A549 (cell line): Measurements from ENCODE around the gene MPC2. TPM values are rescaled to one million over a fixed set of nuclear protein-coding genes. Genes with fewer than 3 reads are reported as not detected.

Experiments used
- ATAC-seq, 2 experiments: fragments of 200-7000 bp in 1 of 2; fragments of >200 bp in 1 of 2; cut with Nextera tagmentation in 1 of 2; cut with Tn5 transposase in 1 of 2; 3 replicates each; pipeline versions ENCODE4 v1.8.0 to v1.9.1; 2018 to 2020; ENCODE audit warnings: mild to moderate bottlenecking in 1 of 2, moderate library complexity in 1 of 2
- CTCF ChIA-PET: fragments of 300-600 bp; sonication (Branson Sonifier 250); formaldehyde crosslinking; extraction: SDS; loops from one replicate; lab custom pipeline; 2021; ENCODE audit warnings: antibody characterized with exemption, inconsistent platforms; lab: Yijun Ruan, JAX
- POLR2A ChIA-PET: fragments of 350-600 bp; formaldehyde crosslinking; extraction: SDS; loops from one replicate; lab custom pipeline; 2021; ENCODE audit warnings: antibody characterized with exemption, inconsistent platforms; lab: Yijun Ruan, JAX
- DNase-seq, 2 experiments: peaks; one replicate each; pipeline versions ENCODE4 v3.0.0 to v3.0.0-alpha.2; 2011 to 2016; ENCODE audit warnings: low read depth in 1 of 2, low spot score in 1 of 2
- FAIRE-seq: peaks from 2 replicates; lab custom pipeline; 2011; peaks lifted over from hg19 to GRCh38; lab: Jason Lieb, UNC
- H3K27ac ChIP-seq, 2 experiments: fragments of >200 bp; sonication (Bioruptor Twin); formaldehyde crosslinking; 3 replicates each; pipeline ENCODE4 v1.5.1; 2016 to 2017
- H3K4me1 ChIP-seq: fragments of >200 bp; sonication (Bioruptor Twin); formaldehyde crosslinking; 3 replicates; pipeline ENCODE4 v1.6.1; 2016
- H3K4me2 ChIP-seq: fragments of >200 bp; sonication (Bioruptor Twin); formaldehyde crosslinking; 3 replicates; pipeline ENCODE4 v1.6.1; 2016
- H3K4me3 ChIP-seq: fragments of >200 bp; sonication (Bioruptor Twin); formaldehyde crosslinking; 3 replicates; pipeline ENCODE4 v1.5.1; 2016
- H3K9me3 ChIP-seq: fragments of >200 bp; sonication (Bioruptor Twin); formaldehyde crosslinking; 3 replicates; pipeline ENCODE4 v1.6.1; 2016
- ATOH8 ChIP-seq: fragments of 250-450 bp; sonication (Bioruptor Pico); IDR thresholded peaks from 2 replicates; pipeline ENCODE4 v1.5.0; 2020; ENCODE audit warnings: low read depth, mild to moderate bottlenecking, moderate library complexity
- BHLHE40 ChIP-seq: IDR thresholded peaks from 2 replicates; pipeline ENCODE4 v1.6.1; 2012; ENCODE audit warnings: low read depth, low read length, inconsistent platforms
- CBX2 ChIP-seq: fragments of 200-600 bp; sonication (generic); IDR thresholded peaks from 2 replicates; pipeline ENCODE4 v1.6.1; 2016; ENCODE audit warnings: low read depth, mild to moderate bottlenecking, borderline replicate concordance
- CBX8 ChIP-seq: fragments of 200-600 bp; sonication (generic); IDR thresholded peaks from 2 replicates; pipeline ENCODE4 v1.6.1; 2016
- CEBPB ChIP-seq, 2 experiments: fragments of >200 bp in 1 of 2; sonication (Bioruptor Twin) in 1 of 2; formaldehyde crosslinking in 1 of 2; IDR thresholded peaks; 2 replicates each; pipeline ENCODE4 v1.6.1; 2012 to 2016
- EHF ChIP-seq: fragments of 250-450 bp; sonication (Bioruptor Pico); IDR thresholded peaks from 2 replicates; pipeline ENCODE4 v1.5.0; 2020; ENCODE audit warnings: mild to moderate bottlenecking
- EHMT2 ChIP-seq: fragments of 200-600 bp; sonication (generic); IDR thresholded peaks from 2 replicates; pipeline ENCODE4 v1.6.1; 2016; ENCODE audit warnings: antibody characterized with exemption, low read depth, mild to moderate bottlenecking, moderate library complexity
- EP300 ChIP-seq, 2 experiments: fragments of >200 bp; sonication (Bioruptor Twin); formaldehyde crosslinking; IDR thresholded peaks; 2 replicates in 1 of 2; 3 replicates in 1 of 2; pipeline ENCODE4 v1.6.1; 2016 to 2017
- FOSB ChIP-seq: fragments of 250-450 bp; sonication (Bioruptor Pico); IDR thresholded peaks from 2 replicates; pipeline ENCODE4 v1.5.0; 2020; ENCODE audit warnings: mild to moderate bottlenecking, moderate library complexity
- FOSL2 ChIP-seq, 2 experiments: fragments of 450-650 bp in 1 of 2; fragments of >200 bp in 1 of 2; sonication (Bioruptor Twin) in 1 of 2; formaldehyde crosslinking; IDR thresholded peaks; 2 replicates each; pipeline versions ENCODE4 v1.5.0 to v1.6.1; 2016 to 2020; ENCODE audit warnings: mild to moderate bottlenecking in 1 of 2, moderate library complexity in 1 of 2
- FOXS1 ChIP-seq: fragments of 250-450 bp; sonication (Bioruptor Pico); IDR thresholded peaks from 2 replicates; pipeline ENCODE4 v1.5.0; 2020; ENCODE audit warnings: mild to moderate bottlenecking, moderate library complexity
- HDAC2 ChIP-seq: fragments of 200-600 bp; sonication (generic); IDR thresholded peaks from 2 replicates; pipeline ENCODE4 v1.6.1; 2016
- HMGXB4 ChIP-seq: fragments of 250-450 bp; sonication (Bioruptor Pico); IDR thresholded peaks from 2 replicates; pipeline ENCODE4 v1.5.0; 2021; ENCODE audit warnings: mild to moderate bottlenecking, moderate library complexity, borderline replicate concordance
- HOXA7 ChIP-seq: fragments of 250-450 bp; sonication (Bioruptor Pico); IDR thresholded peaks from 2 replicates; pipeline ENCODE4 v1.5.0; 2020; ENCODE audit warnings: mild to moderate bottlenecking, moderate library complexity
- HOXB13 ChIP-seq: fragments of 250-450 bp; sonication (Bioruptor Pico); IDR thresholded peaks from 2 replicates; pipeline ENCODE4 v1.5.0; 2020; ENCODE audit warnings: low read depth, mild to moderate bottlenecking, moderate library complexity
- JUN ChIP-seq, 2 experiments: fragments of >200 bp; sonication (Bioruptor Twin); formaldehyde crosslinking; IDR thresholded peaks; 2 replicates in 1 of 2; 3 replicates in 1 of 2; pipeline ENCODE4 v1.6.1; 2016 to 2017
- JUNB ChIP-seq: fragments of >200 bp; sonication (Bioruptor Twin); formaldehyde crosslinking; IDR thresholded peaks from 2 replicates; pipeline ENCODE4 v1.6.1; 2016
- MAZ ChIP-seq: fragments of 150-350 bp; IDR thresholded peaks from 2 replicates; pipeline ENCODE4 v1.6.1; 2014; ENCODE audit warnings: antibody characterized with exemption, low read depth, low read length, borderline replicate concordance
- NPAS2 ChIP-seq: fragments of 250-450 bp; sonication (Bioruptor Pico); IDR thresholded peaks from 2 replicates; pipeline ENCODE4 v1.8.0; 2022; ENCODE audit warnings: mild to moderate bottlenecking, moderate library complexity, borderline replicate concordance
- POLR2AphosphoS2 ChIP-seq: conservative IDR thresholded peaks from 2 replicates; pipeline ENCODE4 v1.6.1; 2012; ENCODE audit warnings: low read length, improper control_type of control experiment, inconsistent platforms
- RAD21 ChIP-seq, 2 experiments: fragments of >200 bp in 1 of 2; sonication (Bioruptor Twin) in 1 of 2; formaldehyde crosslinking in 1 of 2; IDR thresholded peaks in 1 of 2; conservative IDR thresholded peaks in 1 of 2; 2 replicates in 1 of 2; 3 replicates in 1 of 2; pipeline ENCODE4 v1.6.1; 2012 to 2018; ENCODE audit warnings: inconsistent platforms in 1 of 2
- RARB ChIP-seq: fragments of 250-450 bp; sonication (Bioruptor Pico); IDR thresholded peaks from 2 replicates; pipeline ENCODE4 v1.8.0; 2021; ENCODE audit warnings: mild to moderate bottlenecking, moderate library complexity
- RCOR1 ChIP-seq: fragments of 150-350 bp; IDR thresholded peaks from 2 replicates; pipeline ENCODE4 v1.6.1; 2014; ENCODE audit warnings: antibody characterized with exemption, low read length, low read depth
- TP53 ChIP-seq: fragments of 250-450 bp; sonication (Bioruptor Pico); IDR thresholded peaks from 2 replicates; pipeline ENCODE4 v1.5.0; 2021; ENCODE audit warnings: mild to moderate bottlenecking, moderate library complexity
- ZC3H11A ChIP-seq: fragments of 450-650 bp; IDR thresholded peaks from 2 replicates; pipeline ENCODE4 v1.6.1; 2014; ENCODE audit warnings: antibody characterized with exemption, mild to moderate bottlenecking
- ZNF302 ChIP-seq: fragments of 250-450 bp; sonication (Bioruptor Pico); IDR thresholded peaks from 2 replicates; pipeline ENCODE4 v1.9.0; 2021; ENCODE audit warnings: inconsistent platforms, mild to moderate bottlenecking, moderate library complexity
- WGBS: methylation state at CpG from one replicate; pipeline ENCODE4 v1.1.6; 2017; ENCODE audit errors: missing lambda C conversion rate; 5-methylcytosine and 5-hydroxymethylcytosine counted together
- polyA plus RNA-seq, 4 experiments: library from polyadenylated mRNA; depleted of rRNA in 3 of 4; stranded (reverse); fragments of >200 nt; fragmentation: RNase III in 1 of 4; extraction: RNeasy Plus Mini Kit Qiagen cat#74134 plus additional on column Dnase treatment in 1 of 4; gene quantifications; 2 replicates in 3 of 4; 3 replicates in 1 of 4; pipeline ENCODE4 v1.2.3, GENCODE V29; 2011 to 2017
- TF ChIP-seq, protein P1 (sequence below): fragments of 450-650 bp; IDR thresholded peaks from 2 replicates; pipeline ENCODE4 v1.6.1; 2014; ENCODE audit warnings: antibody characterized with exemption

The MPC2 gene
- polyA plus RNA-seq, 2 of the 4 experiments (the other 2 are of a cell fraction): 53.0 to 120 TPM

DNA sequence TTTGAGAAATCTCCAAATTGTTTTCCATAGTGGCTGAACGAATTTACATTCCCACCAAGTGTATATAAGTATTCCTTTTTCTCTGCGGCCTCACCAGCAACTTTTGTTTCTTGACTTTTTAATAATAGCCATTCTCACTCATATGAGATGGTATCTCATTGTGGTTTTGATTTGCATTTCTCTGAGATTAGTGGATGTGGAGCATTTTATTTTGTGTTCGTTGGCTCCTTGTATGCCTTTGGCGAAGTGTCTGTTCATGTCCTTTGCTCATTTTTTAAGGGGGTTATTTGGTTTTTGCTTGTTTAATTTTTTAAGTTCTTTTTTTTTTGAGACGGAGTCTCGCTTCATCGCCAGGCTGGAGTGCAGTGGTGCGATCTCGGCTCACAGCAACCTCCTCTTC, 45.1 kb upstream of the MPC2 start:
- POLR2A ChIA-PET: no interaction called here
- no peak for TF ChIP-seq BHLHE40
- TF ChIP-seq MAZ: no peak
- no peak for TF ChIP-seq POLR2AphosphoS2
- TF ChIP-seq CBX2: no peak
- TF ChIP-seq JUNB: no peak
- no peak for TF ChIP-seq FOXS1
- TF ChIP-seq ZNF302 (CRISPR knock-in tag): no peak
- TF ChIP-seq ZC3H11A: no peak
- no peak for TF ChIP-seq HOXB13 (CRISPR knock-in tag)
- no peak for TF ChIP-seq CEBPB (IDR thresholded peaks at IDR 0.05)
- TF ChIP-seq RCOR1: no peak
- WGBS: 93% methylated on average over 9 of the region's 9 CpGs

DNA sequence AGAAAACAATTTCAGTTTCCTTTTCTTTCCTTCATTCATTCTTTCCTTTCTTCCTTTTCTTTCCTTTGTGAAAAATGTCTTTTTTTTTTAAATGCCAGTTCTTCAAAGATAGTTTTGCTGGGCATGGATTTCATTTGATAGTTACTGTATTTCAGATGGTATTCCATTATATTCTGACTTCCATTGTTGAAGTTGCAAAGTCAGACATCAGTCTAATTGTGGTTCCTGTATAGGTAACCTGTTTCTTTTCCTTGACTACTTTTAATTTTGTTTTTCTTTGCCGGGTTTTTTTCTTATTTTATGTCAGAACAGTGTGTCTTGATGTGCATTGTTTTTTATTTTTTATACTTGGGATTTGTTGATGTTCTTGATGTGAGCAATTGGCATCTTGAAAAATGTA, 40.4 kb upstream of the MPC2 start:
- 71% methylated on average over 1 of the region's 1 CpG for WGBS
- FAIRE-seq (no peak), DNase-seq (no peak), ATAC-seq (no peak)
- no peaks in the 10 kb centered on the region; the same call in 2 of the 3 replicates for H3K9me3 ChIP-seq
- POLR2A ChIA-PET: no interaction called here
- H3K27ac ChIP-seq: no peak overlapping the region
- CTCF ChIA-PET: no interaction called here
- no peak overlapping the region for H3K4me2 ChIP-seq
- H3K4me1 ChIP-seq: peaks cover 13% of the 10 kb centered on the region; the same call in 1 of the 3 replicates
- no peak overlapping the region for H3K4me3 ChIP-seq
- no peak for TF ChIP-seq EHMT2
- no peak for TF ChIP-seq EHF (CRISPR knock-in tag)
- TF ChIP-seq HOXA7 (CRISPR knock-in tag): no peak
- TF ChIP-seq ATOH8 (CRISPR knock-in tag): no peak
- no peak for TF ChIP-seq FOSB (CRISPR knock-in tag)
- TF ChIP-seq RARB (CRISPR knock-in tag): no peak
- TF ChIP-seq HDAC2: no peak
- TF ChIP-seq EP300 (IDR thresholded peaks at IDR 0.05): no peak
- TF ChIP-seq, protein P1, sequence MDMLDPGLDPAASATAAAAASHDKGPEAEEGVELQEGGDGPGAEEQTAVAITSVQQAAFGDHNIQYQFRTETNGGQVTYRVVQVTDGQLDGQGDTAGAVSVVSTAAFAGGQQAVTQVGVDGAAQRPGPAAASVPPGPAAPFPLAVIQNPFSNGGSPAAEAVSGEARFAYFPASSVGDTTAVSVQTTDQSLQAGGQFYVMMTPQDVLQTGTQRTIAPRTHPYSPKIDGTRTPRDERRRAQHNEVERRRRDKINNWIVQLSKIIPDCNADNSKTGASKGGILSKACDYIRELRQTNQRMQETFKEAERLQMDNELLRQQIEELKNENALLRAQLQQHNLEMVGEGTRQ: no peak
- no peak for TF ChIP-seq TP53 (CRISPR knock-in tag)
- TF ChIP-seq NPAS2: no peak
- no peak for TF ChIP-seq BHLHE40
- no peak for TF ChIP-seq FOSL2 (IDR thresholded peaks at IDR 0.05)
- TF ChIP-seq FOSL2 (CRISPR knock-in tag; IDR thresholded peaks at IDR 0.05): no peak
- no peak for TF ChIP-seq RAD21 (conservative IDR thresholded peaks at IDR 0.05 in 1 of 2, IDR thresholded peaks at IDR 0.05 in 1 of 2)
- TF ChIP-seq JUNB: no peak
- no peak for TF ChIP-seq CBX2
- TF ChIP-seq JUN (IDR thresholded peaks at IDR 0.05): no peak
- no peak for TF ChIP-seq RCOR1
- no peak for TF ChIP-seq CBX8

More for the DNA sequence above, 45.1 kb upstream of the MPC2 start:
- H3K27ac ChIP-seq: no peak overlapping the region
- no peak for ATAC-seq
- FAIRE-seq: no peak
- H3K4me2 ChIP-seq: no peak overlapping the region
- no peak for DNase-seq
- peaks cover 5% of the 10 kb centered on the region; the same call in 2 of the 3 replicates for H3K4me1 ChIP-seq
- H3K9me3 ChIP-seq: no peaks in the 10 kb centered on the region; the same call in 2 of the 3 replicates
- H3K4me3 ChIP-seq: no peak overlapping the region
- CTCF ChIA-PET: no interaction called here

DNA sequence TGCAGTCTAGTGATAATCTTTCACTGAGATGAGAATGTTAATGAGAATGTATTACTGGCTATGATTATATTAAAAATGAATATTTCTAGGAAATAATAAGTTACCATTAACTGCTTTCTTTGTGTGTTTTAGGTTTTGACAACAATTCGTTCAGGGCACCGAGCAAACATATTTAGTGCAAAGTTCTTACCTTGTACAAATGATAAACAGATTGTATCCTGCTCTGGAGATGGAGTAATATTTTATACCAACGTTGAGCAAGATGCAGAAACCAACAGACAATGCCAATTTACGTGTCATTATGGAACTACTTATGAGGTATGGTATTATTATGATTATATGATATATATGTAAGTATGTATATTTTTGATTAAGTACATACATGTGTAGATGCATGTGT, 37.8 kb upstream of the MPC2 start:
- POLR2A ChIA-PET: no interaction called here
- WGBS: 52% methylated on average over 4 of the region's 4 CpGs
- Histone ChIP-seq H3K9me3 (no peaks in the 10 kb centered on the region; the same call in 2 of the 3 replicates), H3K4me2 (no peak overlapping the region), H3K4me3 (no peak overlapping the region), H3K4me1 (peaks cover 13% of the 10 kb centered on the region; the same call in 1 of the 3 replicates), H3K27ac (no peak overlapping the region)
- TF ChIP-seq HMGXB4 (CRISPR knock-in tag): no peak
- no peak for FAIRE-seq
- ATAC-seq: no peak
- DNase-seq: no peak
- CTCF ChIA-PET: no interaction called here
